ENCODE results near the gene ITIH3. TPM values are rescaled to one million over a fixed set of nuclear protein-coding genes. Genes with fewer than 3 reads are reported as not detected.

ITIH3 gene
- total and polyA plus RNA-seq, 2 of the 4 experiments (the other 2 are of a cell fraction) = 0.72 to 0.94 TPM

DNA sequence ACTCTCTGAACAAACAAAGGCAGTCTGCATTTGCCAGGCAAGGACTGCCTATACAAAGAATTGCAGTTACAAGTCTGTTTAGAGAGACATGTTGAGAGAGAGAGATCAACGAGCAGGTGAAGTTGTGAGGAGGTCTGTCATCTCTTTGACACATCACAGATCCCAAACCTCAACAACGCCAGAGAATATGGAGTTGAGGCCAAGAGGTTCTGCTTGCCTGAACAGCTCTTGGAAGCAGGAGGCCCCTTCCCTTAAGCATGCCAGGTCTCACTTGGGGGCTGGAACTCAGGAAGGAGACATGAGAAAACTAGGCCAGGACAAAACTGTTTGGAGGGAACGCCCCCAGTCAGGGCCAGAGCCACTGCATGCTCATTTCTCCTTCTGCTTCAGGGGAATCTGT is 62.5 kb downstream of the ITIH3 start:
- H2BK20ac ChIP-seq (ENCODE audit: low read depth, low read length) = no peak overlapping the region
- POLR2A ChIA-PET (ENCODE audit: unreplicated experiment) = no interaction called here
- no peak overlapping the region for H3K56ac ChIP-seq (ENCODE audit: extremely low read depth, insufficient read depth, low read length)
- H3K4me3 ChIP-seq (ENCODE audit: insufficient read depth, low read depth, low read length) = no peak overlapping the region
- CTCF ChIA-PET = no interaction called here
- H2BK5ac ChIP-seq (ENCODE audit: low read depth, low read length, poor library complexity, severe bottlenecking) = no peak overlapping the region
- no peak for DNase-seq
- intact Hi-C loops (cut with micrococcal nuclease) = no loop called here
- in situ Hi-C loops (cut with MboI; ENCODE audit: low sequenced_read_pairs) = no loop called here
- H3K9me3 ChIP-seq (ENCODE audit: control insufficient read depth, insufficient read depth, low read length) = no peaks in the 10 kb centered on the region
- H3K79me1 ChIP-seq (ENCODE audit: low read depth in 1 of 2, low read length in 2 of 2) = peaks cover 0 to 3% of the 10 kb centered on the region in 2 experiments; a peak in 1 of 4 replicates
- H3K27ac ChIP-seq (ENCODE audit: insufficient read depth, low read length) = no peak overlapping the region
- peaks cover 12% of the 10 kb centered on the region; the same call in 1 of the 2 replicates for H3K9me1 ChIP-seq (ENCODE audit: insufficient read depth, low read length)
- TF ChIP-seq RFX5 (IDR thresholded peaks at IDR 0.05; ENCODE audit: low read depth, low read length) = no peak
- no peak for TF ChIP-seq SMC3 (IDR thresholded peaks at IDR 0.05; ENCODE audit: low read depth, low read length)
- TF ChIP-seq, protein P1, sequence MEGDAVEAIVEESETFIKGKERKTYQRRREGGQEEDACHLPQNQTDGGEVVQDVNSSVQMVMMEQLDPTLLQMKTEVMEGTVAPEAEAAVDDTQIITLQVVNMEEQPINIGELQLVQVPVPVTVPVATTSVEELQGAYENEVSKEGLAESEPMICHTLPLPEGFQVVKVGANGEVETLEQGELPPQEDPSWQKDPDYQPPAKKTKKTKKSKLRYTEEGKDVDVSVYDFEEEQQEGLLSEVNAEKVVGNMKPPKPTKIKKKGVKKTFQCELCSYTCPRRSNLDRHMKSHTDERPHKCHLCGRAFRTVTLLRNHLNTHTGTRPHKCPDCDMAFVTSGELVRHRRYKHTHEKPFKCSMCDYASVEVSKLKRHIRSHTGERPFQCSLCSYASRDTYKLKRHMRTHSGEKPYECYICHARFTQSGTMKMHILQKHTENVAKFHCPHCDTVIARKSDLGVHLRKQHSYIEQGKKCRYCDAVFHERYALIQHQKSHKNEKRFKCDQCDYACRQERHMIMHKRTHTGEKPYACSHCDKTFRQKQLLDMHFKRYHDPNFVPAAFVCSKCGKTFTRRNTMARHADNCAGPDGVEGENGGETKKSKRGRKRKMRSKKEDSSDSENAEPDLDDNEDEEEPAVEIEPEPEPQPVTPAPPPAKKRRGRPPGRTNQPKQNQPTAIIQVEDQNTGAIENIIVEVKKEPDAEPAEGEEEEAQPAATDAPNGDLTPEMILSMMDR (conservative IDR thresholded peaks at IDR 0.05; ENCODE audit: low read depth, low read length) = no peak
- no peak for TF ChIP-seq RAD21 (IDR thresholded peaks at IDR 0.05; ENCODE audit: low read length)
- TF ChIP-seq, protein P2, sequence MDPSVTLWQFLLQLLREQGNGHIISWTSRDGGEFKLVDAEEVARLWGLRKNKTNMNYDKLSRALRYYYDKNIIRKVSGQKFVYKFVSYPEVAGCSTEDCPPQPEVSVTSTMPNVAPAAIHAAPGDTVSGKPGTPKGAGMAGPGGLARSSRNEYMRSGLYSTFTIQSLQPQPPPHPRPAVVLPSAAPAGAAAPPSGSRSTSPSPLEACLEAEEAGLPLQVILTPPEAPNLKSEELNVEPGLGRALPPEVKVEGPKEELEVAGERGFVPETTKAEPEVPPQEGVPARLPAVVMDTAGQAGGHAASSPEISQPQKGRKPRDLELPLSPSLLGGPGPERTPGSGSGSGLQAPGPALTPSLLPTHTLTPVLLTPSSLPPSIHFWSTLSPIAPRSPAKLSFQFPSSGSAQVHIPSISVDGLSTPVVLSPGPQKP (IDR thresholded peaks at IDR 0.05; ENCODE audit: borderline replicate concordance, low read depth, low read length) = no peak
- TF ChIP-seq BHLHE40 (IDR thresholded peaks at IDR 0.05; ENCODE audit: low read depth, low read length) = no peak
- TF ChIP-seq, protein P3, sequence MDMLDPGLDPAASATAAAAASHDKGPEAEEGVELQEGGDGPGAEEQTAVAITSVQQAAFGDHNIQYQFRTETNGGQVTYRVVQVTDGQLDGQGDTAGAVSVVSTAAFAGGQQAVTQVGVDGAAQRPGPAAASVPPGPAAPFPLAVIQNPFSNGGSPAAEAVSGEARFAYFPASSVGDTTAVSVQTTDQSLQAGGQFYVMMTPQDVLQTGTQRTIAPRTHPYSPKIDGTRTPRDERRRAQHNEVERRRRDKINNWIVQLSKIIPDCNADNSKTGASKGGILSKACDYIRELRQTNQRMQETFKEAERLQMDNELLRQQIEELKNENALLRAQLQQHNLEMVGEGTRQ (IDR thresholded peaks at IDR 0.05; ENCODE audit: low read depth, low read length) = no peak
- no peak for TF ChIP-seq NFE2L2 (IDR thresholded peaks at IDR 0.05; ENCODE audit: low read depth, low read length)
- no peak for TF ChIP-seq MXI1 (IDR thresholded peaks at IDR 0.05; ENCODE audit: borderline replicate concordance, low read depth, low read length)
- TF ChIP-seq MAFK (IDR thresholded peaks at IDR 0.05; ENCODE audit: low read depth, low read length) = no peak
- H2AFZ ChIP-seq (replicated peaks; ENCODE audit: low read length, poor library complexity) = no peak overlapping the region
- BruUV-seq (replicated peaks) = no TSS peak
- no peak overlapping the region for H4K5ac ChIP-seq (ENCODE audit: low read depth, low read length)
- no peaks in the 10 kb centered on the region for H3K27me3 ChIP-seq (ENCODE audit: control insufficient read depth, insufficient read depth, low read length)
- no peak overlapping the region for H3K4ac ChIP-seq (ENCODE audit: low read depth, low read length)
- dilution Hi-C loops (cut with HindIII; ENCODE audit: low sequenced_read_pairs, unreplicated experiment) = no loop called here
- no peak overlapping the region for H2BK120ac ChIP-seq (ENCODE audit: low read depth, low read length)
- peaks cover 2% of the 10 kb centered on the region; the same call in 1 of the 2 replicates for H3K4me1 ChIP-seq (ENCODE audit: control insufficient read depth, insufficient read depth, low read length)
- no peak for ATAC-seq (ENCODE audit: low read depth)
- H4K91ac ChIP-seq (ENCODE audit: insufficient read depth, low read depth, low read length) = no peak overlapping the region
- no peak overlapping the region for H4K8ac ChIP-seq (ENCODE audit: low read depth in 2 of 2, low read length in 2 of 2)
- no peak overlapping the region for H3K14ac ChIP-seq (replicated peaks; ENCODE audit: low read depth, low read length)
- no peak overlapping the region for H2AK5ac ChIP-seq (ENCODE audit: low read depth, low read length)
- no CpG with 5 or more reads among the region's 3 CpGs for WGBS, 2 experiments (ENCODE audit: extremely low coverage in 2 of 2, insufficient read length in 1 of 2)
- H4K20me1 ChIP-seq (ENCODE audit: insufficient read depth, low read length) = peaks cover 7% of the 10 kb centered on the region; the same call in 1 of the 2 replicates
- H3K23ac ChIP-seq (ENCODE audit: low read depth, low read length) = no peak overlapping the region
- H2AK9ac ChIP-seq (replicated peaks; ENCODE audit: low read depth, low read length, poor library complexity) = no peak overlapping the region
- H3K36me3 ChIP-seq (ENCODE audit: control insufficient read depth, insufficient read depth, low read length) = peaks cover 2% of the 10 kb centered on the region
- H3K4me2 ChIP-seq (ENCODE audit: low read depth, low read length) = no peak overlapping the region
- H2BK15ac ChIP-seq (ENCODE audit: low read depth, low read length) = no peak overlapping the region
- H3K9ac ChIP-seq (ENCODE audit: low read depth, low read length) = no peak overlapping the region
- no peak overlapping the region for H3K18ac ChIP-seq (ENCODE audit: low read depth, low read length)

All from IMR-90 (cell line).